GM04504 (cell line): ENCODE measurements around the gene ARID3A.

Experiments
- DNase-seq: peaks from one replicate; pipeline ENCODE4 v3.0.0-alpha.2; 2012; ENCODE audit warnings: low read depth

ARID3A gene

DNA sequence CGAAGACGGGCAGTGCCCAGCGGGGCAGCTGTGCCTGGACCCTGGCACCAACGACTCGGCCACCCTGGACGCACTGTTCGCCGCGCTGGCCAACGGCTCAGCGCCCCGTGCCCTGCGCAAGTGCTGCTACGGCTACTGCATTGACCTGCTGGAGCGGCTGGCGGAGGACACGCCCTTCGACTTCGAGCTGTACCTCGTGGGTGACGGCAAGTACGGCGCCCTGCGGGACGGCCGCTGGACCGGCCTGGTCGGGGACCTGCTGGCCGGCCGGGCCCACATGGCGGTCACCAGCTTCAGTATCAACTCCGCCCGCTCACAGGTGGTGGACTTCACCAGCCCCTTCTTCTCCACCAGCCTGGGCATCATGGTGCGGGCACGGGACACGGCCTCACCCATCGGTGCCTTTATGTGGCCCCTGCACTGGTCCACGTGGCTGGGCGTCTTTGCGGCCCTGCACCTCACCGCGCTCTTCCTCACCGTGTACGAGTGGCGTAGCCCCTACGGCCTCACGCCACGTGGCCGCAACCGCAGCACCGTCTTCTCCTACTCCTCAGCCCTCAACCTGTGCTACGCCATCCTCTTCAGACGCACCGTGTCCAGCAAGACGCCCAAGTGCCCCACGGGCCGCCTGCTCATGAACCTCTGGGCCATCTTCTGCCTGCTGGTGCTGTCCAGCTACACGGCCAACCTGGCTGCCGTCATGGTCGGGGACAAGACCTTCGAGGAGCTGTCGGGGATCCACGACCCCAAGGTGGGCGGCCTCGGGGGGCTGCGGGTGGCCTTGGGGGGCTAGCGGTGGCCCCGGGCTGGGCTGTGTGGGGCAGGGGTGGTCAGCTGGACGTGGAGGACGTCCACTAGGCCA lies 79.2 kb downstream of the ARID3A start:
- DNase-seq: no peak

DNA sequence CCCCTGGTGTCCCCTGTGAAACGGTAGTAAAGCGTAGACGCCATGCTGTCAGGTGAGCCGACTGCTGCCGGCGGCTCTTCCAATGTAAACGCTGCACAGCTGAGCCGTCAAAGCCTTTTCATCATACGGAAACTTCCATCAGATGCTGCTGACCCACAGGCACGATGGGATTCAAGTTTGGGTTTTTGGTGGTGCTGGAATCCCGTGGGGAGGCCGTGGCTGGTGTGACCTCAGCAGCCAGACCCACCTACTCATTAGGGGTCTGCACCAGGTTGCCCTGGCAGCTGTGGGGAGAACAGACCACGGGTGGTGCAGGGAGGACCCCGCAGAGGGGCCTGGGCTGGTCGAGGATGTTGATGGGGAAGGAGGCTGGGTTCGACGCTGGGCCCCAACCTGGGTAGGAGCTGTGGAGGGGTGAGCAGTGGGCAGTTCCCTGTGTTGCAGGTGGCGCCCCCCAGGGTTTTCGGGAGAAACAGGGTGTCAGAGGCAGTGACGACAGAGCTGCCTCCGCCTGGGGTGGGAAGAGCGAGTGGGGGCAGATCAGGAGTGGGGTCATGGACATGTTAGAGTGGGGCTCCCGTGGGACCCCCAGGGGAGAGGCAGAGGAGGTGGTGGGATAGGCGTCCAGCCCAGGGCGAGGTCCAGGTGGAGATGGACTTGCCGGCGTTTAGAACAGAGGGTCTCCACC lies 81.0 kb downstream of the ARID3A start:
- no peak for DNase-seq

DNA sequence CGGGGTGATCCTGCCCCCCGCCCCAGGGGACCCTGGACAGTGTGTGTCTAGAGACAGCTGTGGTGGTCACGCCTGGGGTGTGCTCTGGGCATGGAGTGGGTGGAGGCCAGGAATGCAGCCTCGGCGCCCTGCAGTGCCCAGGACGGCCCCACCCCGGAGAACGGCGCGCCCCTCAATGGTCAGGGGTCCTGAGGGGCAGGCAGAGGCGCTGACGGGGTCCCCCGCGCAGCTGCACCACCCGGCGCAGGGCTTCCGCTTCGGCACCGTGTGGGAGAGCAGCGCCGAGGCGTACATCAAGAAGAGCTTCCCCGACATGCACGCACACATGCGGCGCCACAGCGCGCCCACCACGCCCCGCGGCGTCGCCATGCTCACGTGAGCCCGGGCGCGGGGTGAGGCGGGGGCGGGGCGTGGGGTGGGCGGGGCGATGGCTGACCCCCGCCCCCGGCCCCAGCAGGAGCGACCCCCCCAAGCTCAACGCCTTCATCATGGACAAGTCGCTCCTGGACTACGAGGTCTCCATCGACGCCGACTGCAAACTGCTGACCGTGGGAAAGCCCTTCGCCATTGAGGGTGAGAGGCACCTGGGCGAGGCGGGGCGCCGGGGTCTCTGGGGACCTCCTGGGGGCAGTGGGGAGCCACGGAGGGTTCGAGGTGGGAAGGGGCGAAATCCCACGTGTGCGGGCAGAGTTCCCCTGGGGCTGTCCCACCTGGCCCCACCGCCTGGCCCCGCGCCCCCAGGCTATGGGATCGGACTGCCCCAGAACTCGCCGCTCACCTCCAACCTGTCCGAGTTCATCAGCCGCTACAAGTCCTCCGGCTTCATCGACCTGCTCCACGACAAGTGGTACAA lies 81.8 kb downstream of the ARID3A start:
- DNase-seq: no peak

GRCh38 chr19:1008268-1009040 lies 82.6 kb downstream of the ARID3A start:
- DNase-seq: no peak

DNA sequence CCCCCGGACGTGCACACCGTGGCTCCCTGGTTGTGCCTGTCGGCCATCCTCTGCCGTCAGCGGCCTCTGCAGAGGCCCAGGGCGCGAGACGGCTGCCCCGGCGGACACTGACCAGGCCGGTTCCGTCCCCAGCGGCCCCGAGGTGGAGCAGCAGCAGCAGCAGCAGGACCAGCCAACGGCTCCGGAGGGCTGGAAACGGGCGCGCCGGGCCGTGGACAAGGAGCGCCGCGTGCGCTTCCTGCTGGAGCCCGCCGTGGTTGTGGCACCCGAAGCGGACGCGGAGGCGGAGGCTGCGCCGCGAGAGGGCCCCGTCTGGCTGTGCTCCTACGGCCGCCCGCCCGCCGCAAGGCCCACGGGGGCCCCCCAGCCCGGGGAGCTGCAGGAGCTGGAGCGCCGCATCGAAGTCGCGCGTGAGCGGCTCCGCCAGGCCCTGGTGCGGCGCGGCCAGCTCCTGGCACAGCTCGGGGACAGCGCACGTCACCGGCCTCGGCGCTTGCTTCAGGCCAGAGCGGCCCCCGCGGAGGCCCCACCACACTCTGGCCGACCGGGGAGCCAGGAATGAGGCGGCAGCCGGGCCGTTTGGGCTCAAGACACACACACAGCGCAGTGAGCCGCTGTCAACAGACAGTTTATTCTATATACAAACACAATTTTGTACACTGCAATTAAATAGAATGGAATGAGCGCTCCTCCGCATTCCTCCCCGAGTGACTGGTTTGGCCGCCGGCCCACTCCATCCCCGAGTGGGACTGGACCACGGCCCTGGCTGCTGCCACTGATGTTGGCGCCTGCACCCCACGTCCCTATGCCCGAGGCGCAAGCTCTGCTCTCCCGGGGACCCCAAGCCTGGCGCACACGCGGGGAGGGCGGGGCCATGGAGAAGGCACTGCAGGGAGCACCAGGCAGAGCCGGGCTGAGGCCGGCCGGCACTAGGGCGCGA lies 83.5 kb downstream of the ARID3A start:
- DNase-seq: no peak

- no peak for DNase-seq
Measured at GRCh38 chr19:1009981-1010538, 84.2 kb downstream of the ARID3A start.

DNA sequence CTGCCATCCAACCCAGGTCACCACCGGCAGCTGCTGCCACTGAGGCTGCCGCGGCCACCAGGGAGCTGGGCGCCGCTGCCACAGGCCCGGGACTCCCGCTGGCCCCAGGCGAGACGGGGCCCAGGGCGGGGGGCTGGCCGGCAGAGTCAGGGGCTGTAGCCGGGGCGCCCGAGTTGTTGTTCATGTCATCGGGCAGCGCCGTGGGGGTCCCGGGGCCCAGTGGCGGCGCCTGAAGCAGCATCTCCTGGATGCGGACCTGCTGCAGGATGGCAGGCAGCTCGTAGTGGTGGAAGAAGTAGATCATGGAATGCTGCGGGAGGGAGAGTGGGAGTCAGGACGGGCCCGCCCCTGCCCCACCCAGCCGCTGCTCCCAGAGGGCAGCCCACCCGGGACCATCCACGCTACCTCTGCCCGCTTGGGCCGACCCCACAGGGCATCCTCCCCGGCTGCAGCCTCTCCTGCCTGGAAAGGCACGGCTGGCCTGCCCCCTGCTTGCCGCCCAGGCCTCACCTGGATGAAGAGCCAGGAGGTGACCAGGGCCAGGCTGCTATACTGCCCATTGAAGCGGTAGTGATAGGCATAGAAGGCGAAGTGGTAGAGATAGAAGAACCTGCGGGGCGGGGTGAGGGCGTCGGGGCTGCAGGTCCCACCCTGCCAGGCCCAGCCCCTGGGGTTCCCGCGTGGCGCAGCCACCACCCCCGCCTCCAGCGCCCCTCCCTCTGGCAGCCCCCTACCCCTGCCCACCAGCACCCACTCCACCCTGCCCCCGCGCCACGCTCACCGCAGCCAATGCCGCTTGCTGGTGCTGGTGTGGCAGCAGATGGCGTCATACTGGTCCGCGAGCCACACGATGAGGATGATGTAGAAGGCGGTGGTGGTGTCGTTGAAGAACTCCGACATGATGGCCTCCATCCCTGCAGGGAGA lies 85.0 kb downstream of the ARID3A start:
- DNase-seq: no peak

DNA sequence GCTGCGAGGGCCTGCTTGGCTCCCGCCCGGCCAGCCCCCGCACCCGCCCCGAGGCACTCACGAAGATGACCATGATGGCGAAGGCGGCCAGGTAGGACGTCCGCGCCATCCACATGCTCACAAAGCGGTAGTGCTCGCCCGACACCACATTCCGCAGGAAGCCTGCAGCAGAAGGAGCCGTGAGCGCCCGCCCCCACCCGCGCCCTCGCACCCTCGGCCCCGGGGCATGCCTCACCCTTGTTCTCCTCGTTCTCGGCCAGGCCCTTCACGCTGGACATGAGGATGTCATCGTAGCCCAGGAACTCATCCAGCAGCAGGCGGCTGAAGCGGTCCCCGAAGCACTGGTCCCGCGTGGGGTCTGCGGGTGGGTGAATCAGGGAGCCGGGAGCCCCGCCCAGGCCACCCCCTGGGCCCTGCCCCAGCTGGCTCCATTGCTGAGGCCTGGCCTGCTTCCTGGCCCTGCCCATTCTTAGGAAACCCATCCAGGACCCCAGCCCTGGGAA lies 86.0 kb downstream of the ARID3A start:
- no peak for DNase-seq

- DNase-seq: no peak
Measured at GRCh38 chr19:1012334-1012733, 86.5 kb downstream of the ARID3A start.

GRCh38 chr19:1013218-1013617 lies 87.4 kb downstream of the ARID3A start:
- DNase-seq: no peak

DNA sequence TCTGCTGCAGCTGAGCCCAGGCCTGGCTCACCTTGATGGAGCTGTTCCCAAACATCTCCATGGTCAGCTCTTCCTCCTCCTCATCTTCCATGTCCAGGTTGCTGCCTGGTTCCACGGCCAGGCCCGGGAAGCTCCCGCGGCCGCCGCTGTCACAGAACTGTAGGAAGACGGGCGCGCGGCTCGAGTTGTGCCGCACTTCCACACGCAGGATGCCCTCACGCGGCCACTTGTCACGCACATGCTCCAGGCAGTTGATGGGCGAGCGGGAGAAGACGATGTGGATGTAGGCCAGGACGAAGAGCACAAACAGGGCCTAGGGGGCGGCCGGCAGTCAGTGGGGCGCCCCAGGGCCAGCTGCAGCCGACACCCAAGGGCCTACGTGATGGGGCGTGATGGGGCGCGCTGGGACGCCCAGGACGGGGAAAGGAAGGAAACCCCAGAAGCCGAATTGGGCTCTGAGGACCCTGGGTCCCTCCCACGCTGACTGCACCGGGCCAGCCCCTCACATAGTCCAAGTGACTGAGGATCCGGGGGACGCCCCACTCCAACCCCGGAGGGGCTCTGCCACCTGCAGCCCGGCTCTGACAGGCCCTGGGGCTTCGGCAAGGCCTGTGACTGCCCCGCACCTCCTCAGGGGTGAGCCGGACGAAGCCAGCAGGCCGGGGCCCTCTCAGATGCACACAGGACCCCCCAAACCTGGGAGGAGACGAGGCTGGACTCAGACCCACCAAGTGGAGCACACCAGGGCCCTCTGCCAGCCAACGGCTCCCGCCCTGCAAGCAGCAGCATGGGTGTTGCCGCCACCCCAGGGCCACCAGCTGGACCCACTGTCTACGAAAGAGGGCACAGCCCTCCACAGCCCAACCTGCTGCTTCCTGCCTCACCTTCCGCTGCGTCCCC lies 88.6 kb downstream of the ARID3A start:
- DNase-seq: no peak

DNA sequence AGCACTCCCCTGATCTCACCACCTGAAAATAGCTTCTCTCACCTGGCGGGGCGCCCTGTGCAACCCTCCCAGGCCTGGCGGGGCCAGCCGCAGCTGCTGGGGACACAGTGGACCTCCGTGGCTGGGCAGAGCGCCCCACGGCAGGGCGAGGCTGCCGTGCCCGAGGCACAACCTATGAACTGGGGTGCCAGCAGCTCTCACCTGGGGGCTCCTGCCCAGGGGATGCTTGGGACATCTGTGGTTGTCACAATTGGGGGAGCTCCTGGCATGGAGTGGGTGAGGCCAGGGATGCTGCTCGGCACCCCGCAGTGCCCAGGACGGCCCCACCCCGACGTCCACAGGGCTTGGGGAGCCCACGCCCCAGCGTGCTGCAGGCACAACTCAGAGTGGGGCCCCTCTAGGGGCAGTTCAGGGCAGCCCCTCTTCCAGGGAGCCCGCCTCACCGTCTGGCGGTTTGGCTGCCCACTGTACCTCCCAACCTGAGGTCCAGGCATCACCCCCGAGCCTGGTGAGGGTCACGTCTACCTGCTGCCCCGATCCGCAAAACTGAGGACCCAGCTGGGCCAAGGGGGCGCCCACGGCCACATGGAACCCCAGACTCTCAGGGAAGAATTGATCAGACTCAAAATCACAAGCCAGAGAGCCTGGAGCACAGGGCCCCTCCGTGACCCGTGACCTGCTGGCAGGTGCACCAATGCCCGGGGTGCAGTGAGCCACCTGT lies 89.4 kb downstream of the ARID3A start:
- DNase-seq: no peak

- DNase-seq: no peak
Measured at GRCh38 chr19:1015782-1016646, 90.2 kb downstream of the ARID3A start.

- no peak for DNase-seq
Measured at GRCh38 chr19:1016647-1017114, 90.8 kb downstream of the ARID3A start.

- no peak for DNase-seq
Measured at GRCh38 chr19:1017115-1017905, 91.5 kb downstream of the ARID3A start.
